ENCODE measurements around the gene RPTOR.

RPTOR gene

DNA sequence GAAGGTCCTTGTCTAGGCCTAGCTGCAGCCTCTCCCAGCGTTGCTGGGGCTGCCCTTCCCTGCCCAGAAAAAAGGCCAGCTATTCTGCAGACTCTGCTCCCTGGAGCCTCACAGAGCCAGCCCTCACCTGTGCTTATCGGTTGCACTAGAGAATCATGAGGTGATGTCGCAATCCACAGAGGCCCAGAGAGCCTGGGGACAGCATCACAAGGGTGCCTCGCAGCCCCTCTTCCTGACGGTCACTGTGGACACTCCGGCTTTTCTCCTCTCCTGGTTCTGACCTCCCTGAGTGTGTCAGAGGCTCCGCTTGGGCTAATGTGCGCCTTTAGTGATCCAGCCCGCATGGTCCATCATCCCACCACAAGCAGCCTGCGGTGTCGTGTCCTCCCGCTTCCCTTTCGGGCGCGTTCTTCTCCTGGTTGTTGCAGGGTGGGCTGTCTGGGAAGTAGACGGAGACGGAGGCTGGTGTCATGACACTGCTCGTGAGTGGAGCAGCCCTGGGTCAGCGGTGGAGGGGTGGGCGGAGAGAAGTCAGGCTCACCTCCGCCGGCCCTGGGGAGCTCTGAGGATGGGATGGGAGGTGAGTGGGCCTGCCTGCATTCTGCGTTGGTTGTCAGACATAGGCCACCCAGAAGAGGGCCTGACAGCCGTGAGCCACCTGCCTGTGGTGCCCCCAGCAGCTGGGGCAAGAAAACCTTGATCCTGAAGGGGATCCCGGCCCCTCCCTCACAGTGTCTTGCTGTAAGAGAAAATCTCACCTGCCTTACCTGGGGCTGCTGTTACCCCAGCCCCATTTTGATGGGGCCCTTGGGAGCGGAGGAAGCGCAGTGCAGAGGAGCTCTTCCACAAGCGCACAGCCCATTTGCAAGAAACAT, 281.1 kb downstream of the RPTOR start:
- DNase-seq (ENCODE audit: insufficient read length, low spot score) (no peak), FAIRE-seq (no peak)
- TF ChIP-seq, protein P1, sequence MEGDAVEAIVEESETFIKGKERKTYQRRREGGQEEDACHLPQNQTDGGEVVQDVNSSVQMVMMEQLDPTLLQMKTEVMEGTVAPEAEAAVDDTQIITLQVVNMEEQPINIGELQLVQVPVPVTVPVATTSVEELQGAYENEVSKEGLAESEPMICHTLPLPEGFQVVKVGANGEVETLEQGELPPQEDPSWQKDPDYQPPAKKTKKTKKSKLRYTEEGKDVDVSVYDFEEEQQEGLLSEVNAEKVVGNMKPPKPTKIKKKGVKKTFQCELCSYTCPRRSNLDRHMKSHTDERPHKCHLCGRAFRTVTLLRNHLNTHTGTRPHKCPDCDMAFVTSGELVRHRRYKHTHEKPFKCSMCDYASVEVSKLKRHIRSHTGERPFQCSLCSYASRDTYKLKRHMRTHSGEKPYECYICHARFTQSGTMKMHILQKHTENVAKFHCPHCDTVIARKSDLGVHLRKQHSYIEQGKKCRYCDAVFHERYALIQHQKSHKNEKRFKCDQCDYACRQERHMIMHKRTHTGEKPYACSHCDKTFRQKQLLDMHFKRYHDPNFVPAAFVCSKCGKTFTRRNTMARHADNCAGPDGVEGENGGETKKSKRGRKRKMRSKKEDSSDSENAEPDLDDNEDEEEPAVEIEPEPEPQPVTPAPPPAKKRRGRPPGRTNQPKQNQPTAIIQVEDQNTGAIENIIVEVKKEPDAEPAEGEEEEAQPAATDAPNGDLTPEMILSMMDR (IDR thresholded peaks at IDR 0.05; ENCODE audit: insufficient read depth, missing control alignments), result no peak

DNA sequence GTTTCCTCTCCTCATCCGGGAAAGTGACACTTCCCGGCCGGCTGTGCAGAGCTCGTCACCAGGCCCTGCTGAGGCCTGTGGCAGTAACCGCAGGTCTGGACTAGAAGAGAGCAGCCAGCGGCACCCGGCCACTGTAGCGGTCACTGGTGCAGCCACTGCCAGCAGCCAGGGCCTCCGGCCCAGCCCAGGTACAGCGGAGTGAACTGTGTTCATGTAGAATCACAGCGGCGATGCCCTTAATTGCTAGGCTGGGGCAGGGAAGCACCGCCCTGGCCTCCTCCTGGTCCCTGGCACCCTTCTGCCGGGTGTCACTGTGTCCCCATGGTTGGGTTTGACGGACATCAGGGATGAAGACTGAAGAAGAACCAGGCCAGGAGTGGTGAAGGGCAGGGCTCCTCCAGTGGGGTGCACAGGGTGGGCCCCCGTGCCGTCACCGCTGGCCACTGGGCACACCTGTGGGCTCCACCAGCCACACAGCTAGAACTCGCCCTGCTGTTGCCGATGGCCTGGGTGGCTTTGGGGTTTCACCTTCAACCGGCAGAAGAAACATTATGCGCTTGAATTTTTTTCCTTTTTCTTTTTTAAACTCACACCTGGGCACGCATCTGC, 281.8 kb downstream of the RPTOR start:
- DNase-seq (ENCODE audit: insufficient read length, low spot score) (no peak), FAIRE-seq (no peak)
- TF ChIP-seq, protein P1 (IDR thresholded peaks at IDR 0.05; ENCODE audit: insufficient read depth, missing control alignments), result no peak

DNA sequence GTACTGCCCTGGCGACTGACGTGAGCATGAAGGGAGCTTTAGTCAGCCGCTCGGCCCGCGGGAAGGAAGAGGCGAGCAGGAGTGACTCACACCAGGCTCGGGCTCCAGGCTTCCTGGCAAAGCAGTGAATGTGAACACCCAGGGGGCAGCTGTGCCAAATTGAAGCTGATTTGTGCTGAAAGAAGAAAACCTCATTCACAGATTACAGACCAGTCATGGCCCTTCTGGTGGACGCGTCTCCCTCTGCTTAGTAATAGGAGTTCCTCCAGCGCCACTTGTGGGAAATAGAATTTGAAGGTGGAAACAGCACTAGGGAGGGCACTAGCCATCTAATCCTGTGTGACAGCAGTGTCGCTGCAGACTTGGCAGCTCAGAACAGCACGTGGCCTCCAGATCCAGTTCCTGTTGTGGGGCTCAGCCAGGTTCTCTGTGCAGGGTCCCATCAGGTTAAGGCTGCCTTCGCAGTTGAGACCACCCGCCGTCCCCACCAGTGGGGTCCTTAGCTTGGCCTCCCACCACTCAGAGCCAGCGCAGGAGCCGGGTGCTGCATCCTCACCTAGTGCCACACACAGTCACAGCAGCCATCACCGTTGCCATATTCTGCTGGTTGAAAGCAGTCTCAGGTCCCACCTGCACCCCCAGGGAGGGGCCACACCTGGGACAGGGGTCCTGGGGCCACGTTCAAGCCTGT, 282.5 kb downstream of the RPTOR start:
- FAIRE-seq (no peak), DNase-seq (ENCODE audit: insufficient read length, low spot score) (no peak)
- TF ChIP-seq, protein P1 (IDR thresholded peaks at IDR 0.05; ENCODE audit: insufficient read depth, missing control alignments), result no peak

DNA sequence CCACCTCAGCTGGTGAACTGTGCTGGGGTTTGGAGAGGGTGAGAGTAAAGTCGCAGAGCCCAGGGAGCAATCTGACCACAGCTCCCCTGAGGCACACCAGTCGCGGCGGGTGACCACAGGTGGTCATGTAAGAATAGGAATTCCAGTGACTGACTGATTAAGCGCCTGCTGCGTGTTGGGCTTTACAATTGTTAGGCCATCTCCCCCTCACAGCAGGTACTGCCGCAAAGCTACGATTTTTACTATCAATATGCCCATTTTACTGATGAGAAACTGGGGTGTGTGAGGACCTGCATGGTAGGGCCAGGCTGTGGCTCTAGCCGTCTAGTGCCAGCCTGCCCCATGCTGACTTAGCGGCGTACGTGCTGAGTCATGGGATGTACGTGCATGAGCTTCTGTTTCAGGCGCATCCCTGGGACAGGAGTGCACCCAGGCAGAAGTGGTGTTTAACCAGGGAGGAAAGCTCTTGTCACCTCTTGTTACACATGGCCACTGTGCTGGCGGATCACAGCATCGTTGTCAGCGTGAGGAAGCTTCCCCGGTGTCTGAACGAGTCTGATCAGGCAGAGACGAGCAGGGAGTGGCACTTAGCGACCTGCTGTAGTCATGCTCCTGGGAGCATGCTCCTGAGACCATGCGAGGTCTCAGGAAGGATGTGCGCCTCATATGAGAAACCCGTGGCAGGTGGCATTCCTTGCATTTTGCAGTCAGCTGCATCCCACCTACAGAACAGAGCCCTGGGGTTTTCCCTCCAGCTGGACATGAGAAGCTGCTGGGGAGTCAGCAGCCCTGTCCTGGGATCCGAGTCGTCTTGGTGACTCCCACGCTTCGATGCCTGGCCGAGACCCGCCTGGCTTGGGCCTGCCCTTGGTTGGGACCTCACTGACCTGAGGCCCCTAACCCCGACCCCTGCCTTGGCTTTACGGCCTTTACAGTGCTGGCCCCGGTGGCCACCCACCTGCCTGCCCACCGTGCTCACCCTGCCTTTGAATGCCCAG, 283.3 kb downstream of the RPTOR start:
- FAIRE-seq (no peak), DNase-seq (ENCODE audit: insufficient read length, low spot score) (no peak)
- TF ChIP-seq, protein P1 (IDR thresholded peaks at IDR 0.05; ENCODE audit: insufficient read depth, missing control alignments), result no peak

DNA sequence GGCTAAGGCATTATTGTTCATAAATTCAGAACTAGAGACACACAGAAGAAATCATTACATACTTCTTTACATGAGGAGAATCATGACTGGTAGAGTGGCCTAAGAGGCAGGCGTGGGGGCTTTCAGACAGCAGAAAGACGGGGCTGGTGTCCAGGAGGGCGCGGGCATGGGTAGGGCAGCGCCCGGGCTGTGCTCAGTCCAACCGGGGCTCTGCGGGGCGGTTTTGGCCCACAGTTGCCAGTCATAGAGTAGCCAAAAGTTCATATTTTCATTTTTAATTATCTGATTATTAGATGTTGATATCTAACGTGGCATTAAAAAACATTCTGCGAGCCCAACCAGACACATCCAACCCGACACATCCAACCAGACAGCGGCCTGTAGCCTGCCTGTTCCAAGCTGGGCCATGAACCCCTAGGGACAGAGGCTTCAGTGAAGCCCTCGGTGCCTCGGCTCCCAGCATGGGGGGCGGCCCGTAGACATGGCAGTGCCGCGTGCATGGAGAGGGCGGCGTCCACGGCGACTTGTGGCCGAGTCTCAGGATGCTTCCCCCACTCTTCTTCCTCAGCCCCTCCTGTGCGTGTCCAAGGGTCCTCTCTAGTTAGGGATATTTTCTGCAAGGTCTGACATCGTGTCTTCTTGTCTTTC, 284.7 kb downstream of the RPTOR start:
- FAIRE-seq, result no peak
- TF ChIP-seq, protein P1 (IDR thresholded peaks at IDR 0.05; ENCODE audit: insufficient read depth, missing control alignments), result no peak
- no peak for DNase-seq (ENCODE audit: insufficient read length, low spot score)
